Endothelial cell of umbilical vein (primary cell): ENCODE results near the gene TMEM158. TPM values are rescaled to one million over a fixed set of nuclear protein-coding genes. Genes with fewer than 3 reads are reported as not detected.

Experiments
- BruUV-seq: library from RNA; stranded (reverse); fragments of 400-500 nt; replicated peaks from 2 replicates; lab custom pipeline; 2021; lab: Mats Ljungman, UMichigan
- CTCF ChIA-PET: fragments of 300-600, 350-600 bp; sonication (Branson Sonifier 250); formaldehyde crosslinking; loops from one replicate; lab custom pipeline; 2021; ENCODE audit warnings: antibody characterized with exemption, inconsistent platforms; lab: Charles Lee
- POLR2A ChIA-PET: fragments of 300-600, 350-600 bp; sonication (Branson Sonifier 250); formaldehyde crosslinking; loops from one replicate; lab custom pipeline; 2021; ENCODE audit warnings: antibody characterized with exemption, inconsistent platforms; lab: Charles Lee
- DNase-seq: peaks from one replicate; pipeline ENCODE4 v3.0.0-alpha.2; 2011; ENCODE audit warnings: low read depth, low spot score
- FAIRE-seq: peaks from 2 replicates; lab custom pipeline; 2011; peaks lifted over from hg19 to GRCh38; lab: Jason Lieb, UNC
- H2AFZ ChIP-seq: 2 replicates; pipeline ENCODE4 v1.6.0; 2012; ENCODE audit warnings: low read depth, low read length, control low read depth, inconsistent platforms
- H3K27ac ChIP-seq: 2 replicates; pipeline ENCODE4 v1.5.1; 2011; ENCODE audit warnings: low read depth, mild to moderate bottlenecking, control low read depth, low read length, moderate library complexity; ENCODE audit not compliant: insufficient read depth
- H3K27me3 ChIP-seq, 2 experiments: 2 replicates each; pipeline versions ENCODE4 v1.6.0 to v1.6.1; 2011; ENCODE audit warnings: low read length in 2 of 2, mixed read lengths in 1 of 2; ENCODE audit not compliant: control insufficient read depth in 2 of 2, insufficient read depth in 2 of 2
- H3K36me3 ChIP-seq, 2 experiments: 2 replicates in 1 of 2; 3 replicates in 1 of 2; pipeline ENCODE4 v1.5.1; 2011; ENCODE audit warnings: low read length in 2 of 2, mild to moderate bottlenecking in 1 of 2, moderate library complexity in 1 of 2; ENCODE audit not compliant: control insufficient read depth in 2 of 2, insufficient read depth in 2 of 2; ENCODE audit errors: extremely low read depth in 1 of 2
- H3K4me1 ChIP-seq: 3 replicates; pipeline ENCODE4 v1.5.1; 2011; ENCODE audit warnings: mild to moderate bottlenecking, low read length; ENCODE audit not compliant: control insufficient read depth, insufficient read depth; ENCODE audit errors: extremely low read depth
- H3K4me2 ChIP-seq: 2 replicates; pipeline ENCODE4 v1.6.1; 2011; ENCODE audit warnings: low read length, control low read depth, mixed read lengths; ENCODE audit not compliant: insufficient read depth
- H3K4me3 ChIP-seq, 3 experiments: fragments of 200-600 bp in 1 of 3; sonication (generic), shearing (Covaris generic) in 1 of 3; replicated peaks in 1 of 3; 2 replicates each; pipeline ENCODE4 v1.5.1; 2011 to 2016; ENCODE audit warnings: control low read depth in 3 of 3, low read length in 3 of 3, mild to moderate bottlenecking in 2 of 3, inconsistent platforms in 1 of 3, low read depth in 1 of 3, moderate library complexity in 1 of 3; ENCODE audit not compliant: insufficient read depth in 1 of 3
- H3K79me2 ChIP-seq: 2 replicates; pipeline ENCODE4 v1.6.0; 2012; ENCODE audit warnings: low read length, inconsistent platforms; ENCODE audit not compliant: control insufficient read depth, insufficient read depth
- H3K9ac ChIP-seq: replicated peaks from 2 replicates; pipeline ENCODE3; 2011; ENCODE audit warnings: low read length, control low read depth; ENCODE audit not compliant: insufficient read depth; ENCODE audit errors: extremely low read depth
- H3K9me1 ChIP-seq: replicated peaks from 3 replicates; pipeline ENCODE4 v1.6.0; 2011; ENCODE audit warnings: mild to moderate bottlenecking, low read length; ENCODE audit not compliant: control insufficient read depth, insufficient read depth; ENCODE audit errors: extremely low read depth
- H3K9me3 ChIP-seq: replicated peaks from 2 replicates; pipeline ENCODE4 v1.5.1; 2012; ENCODE audit warnings: low read length, inconsistent platforms; ENCODE audit not compliant: control insufficient read depth, insufficient read depth
- H4K20me1 ChIP-seq: replicated peaks from 2 replicates; pipeline ENCODE3; 2011; ENCODE audit warnings: mild to moderate bottlenecking, low read length; ENCODE audit not compliant: control insufficient read depth, insufficient read depth; ENCODE audit errors: extremely low read depth
- CTCF ChIP-seq, 2 donors: IDR thresholded peaks; 1 replicate in 1 of 2; 2 replicates in 1 of 2; pipeline ENCODE4 v1.5.1; 2011; ENCODE audit warnings: low read length in 2 of 2, mild to moderate bottlenecking in 2 of 2, moderate library complexity in 2 of 2, control low read depth in 1 of 2, inconsistent platforms in 1 of 2, low read depth in 1 of 2; ENCODE audit not compliant: insufficient read depth in 1 of 2; ENCODE audit errors: extremely low read depth in 1 of 2
- EZH2 ChIP-seq: IDR thresholded peaks from 2 replicates; pipeline ENCODE4 v1.6.1; 2012; ENCODE audit warnings: borderline replicate concordance, low read depth, mild to moderate bottlenecking, moderate library complexity, low read length, inconsistent platforms; ENCODE audit not compliant: severe bottlenecking
- FOS ChIP-seq: IDR thresholded peaks from 2 replicates; pipeline ENCODE4 v1.6.1; 2011; ENCODE audit warnings: mild to moderate bottlenecking, low read length, moderate library complexity, borderline replicate concordance; ENCODE audit not compliant: insufficient read depth
- GATA2 ChIP-seq: IDR thresholded peaks from 2 replicates; pipeline ENCODE4 v1.7.0; 2011; ENCODE audit warnings: low read depth, mild to moderate bottlenecking, moderate library complexity, mixed read lengths, low read length; ENCODE audit not compliant: insufficient read length, insufficient read depth
- JUN ChIP-seq: IDR thresholded peaks from 2 replicates; pipeline ENCODE4 v1.6.1; 2011; ENCODE audit warnings: borderline replicate concordance, low read depth; ENCODE audit not compliant: insufficient read length, insufficient read depth
- MAX ChIP-seq: IDR thresholded peaks from 2 replicates; pipeline ENCODE4 v1.6.1; 2011; ENCODE audit not compliant: insufficient read depth, insufficient read length
- MYC ChIP-seq: IDR thresholded peaks from one replicate; pipeline ENCODE4 v1.6.1; 2011; ENCODE audit warnings: mild to moderate bottlenecking, low read depth, low read length
- POLR2A ChIP-seq: IDR thresholded peaks from 2 replicates; pipeline ENCODE4 v1.6.1; 2012; ENCODE audit warnings: low read depth, mild to moderate bottlenecking, control low read depth, low read length
- POLR2AphosphoS5 ChIP-seq: IDR thresholded peaks from 2 replicates; pipeline ENCODE4 v1.6.1; 2012; ENCODE audit warnings: low read depth, mild to moderate bottlenecking, control low read depth, low read length, moderate library complexity; ENCODE audit not compliant: insufficient read depth
- dilution Hi-C: fragments of 300-500 bp; cut with MboI; formaldehyde crosslinking; loops from one replicate; pipeline ENCODE4 v1.15.0; 2019; ENCODE audit warnings: low sequenced_read_pairs; ENCODE audit not compliant: extremely low pct_ligation_motif_present
- intact Hi-C: fragments of 100-400 bp; cut with micrococcal nuclease; formaldehyde crosslinking; loops from one replicate; pipeline ENCODE4 v1.10.0; 2022
- polyA plus RNA-seq, 4 experiments: library from polyadenylated mRNA; depleted of rRNA in 3 of 4; stranded (reverse) in 3 of 4; unstranded in 1 of 4; fragments of >200 nt; gene quantifications; 2 replicates each; pipeline versions ENCODE4 v1.2.1 to v1.2.3, GENCODE V29; 2011 to 2012; ENCODE audit warnings: missing spikeins in 1 of 4
- total RNA-seq: library from RNA; stranded (reverse); gene quantifications from 2 replicates; pipeline ENCODE4 v1.2.3, GENCODE V29; 2021

Gene TMEM158
- total and polyA plus RNA-seq, 2 donors (not counting 3 experiments of a cell fraction or from before 2014, with no cell fraction given): 0.15 to 0.42 TPM

- Histone ChIP-seq H2AFZ (no peak overlapping the region), H3K4me3 (no peak overlapping the region), H4K20me1 (no peaks in the 10 kb centered on the region), H3K27me3 (peaks cover 6 to 12% of the 10 kb centered on the region in 2 experiments), H3K27ac (no peak overlapping the region), H3K9ac (no peak overlapping the region), H3K4me2 (no peak overlapping the region), H3K4me1 (no peaks in the 10 kb centered on the region), H3K79me2 (no peaks in the 10 kb centered on the region), H3K9me3 (no peaks in the 10 kb centered on the region), H3K36me3 (no peaks in the 10 kb centered on the region), H3K9me1 (no peaks in the 10 kb centered on the region)
- no peak for DNase-seq
- ChIA-PET POLR2A (no interaction called here), CTCF (interaction anchor here (0.9 to 1.0 kb wide), 2 partner anchors 21 to 247 kb away, joined by 3 read pairs; no protein-coding TSS in a partner anchor)
- FAIRE-seq: no peak
- intact Hi-C loops (no loop called here), dilution Hi-C loops (no loop called here)
- no TSS peak for BruUV-seq
- TF ChIP-seq MAX (no peak), MYC (no peak), POLR2A (no peak), JUN (no peak), FOS (no peak), GATA2 (no peak), EZH2 (no peak), CTCF (IDR thresholded peaks at IDR 0.05; ENCODE audit: extremely low read depth in 1 of 2, insufficient read depth in 1 of 2, low read depth in 1 of 2, low read length in 2 of 2) (no peak), POLR2AphosphoS5 (no peak)
Measured at GRCh38 chr3:45252826-45253225, 26.7 kb upstream of the TMEM158 start.
